Lower leg skin (tissue), 3 donors: ENCODE data around the gene GJA9.

Experiments
- CTCF ChIP-seq, 3 donors: fragments of 450-650 bp; IDR thresholded peaks; one replicate each; pipeline ENCODE4 v1.5.1; 2016; ENCODE audit warnings: antibody characterized with exemption in 3 of 3, mild to moderate bottlenecking in 3 of 3, moderate library complexity in 2 of 3
- POLR2A ChIP-seq, 2 donors: fragments of 450-650 bp; IDR thresholded peaks; one replicate each; pipeline ENCODE4 v1.6.1; 2016 to 2017; ENCODE audit warnings: antibody characterized with exemption in 2 of 2, mild to moderate bottlenecking in 1 of 2, moderate library complexity in 1 of 2

DNA sequence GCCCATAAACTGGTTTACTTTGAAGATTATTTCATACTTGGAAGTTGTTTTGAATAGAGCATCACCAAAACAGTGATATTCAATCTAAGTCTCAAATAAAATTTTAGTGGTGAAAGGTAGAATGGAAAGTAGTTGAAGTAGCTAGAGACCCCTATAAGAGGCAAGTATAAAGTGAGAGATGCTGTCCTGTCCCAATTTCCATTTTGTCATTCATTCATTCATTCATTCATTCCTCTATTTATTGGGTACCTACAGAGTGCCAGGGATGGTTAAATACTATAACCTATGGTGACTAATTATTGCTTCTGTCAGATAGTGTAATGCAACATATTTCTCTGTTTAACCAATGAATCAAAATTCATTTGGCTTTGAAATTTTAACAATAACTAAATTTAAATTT, 54.5 kb downstream of the GJA9 start:
- TF ChIP-seq CTCF (IDR thresholded peaks at IDR 0.05) = no peak
- TF ChIP-seq POLR2A (IDR thresholded peaks at IDR 0.05) = no peak
